HFFc6 (cell line): ENCODE results near the gene OXCT2. TPM values are rescaled to one million over a fixed set of nuclear protein-coding genes. Genes with fewer than 3 reads are reported as not detected.
"Not testable (repeated sequence)": the region's sequence is repeated elsewhere in the genome, so short reads cannot be mapped to it uniquely, and the experiment has no call there.

Experiments
- DNase-seq: peaks from one replicate; pipeline ENCODE4 v3.0.0-alpha.2; 2018
- H3K27ac Mint-ChIP-seq: 2 replicates; pipeline ENCODE4 v1.8.0; 2020; ENCODE audit warnings: mild to moderate bottlenecking, mixed read lengths
- H3K27me3 Mint-ChIP-seq: 2 replicates; pipeline ENCODE4 v1.8.0; 2021; ENCODE audit warnings: mild to moderate bottlenecking, moderate library complexity, mixed read lengths; ENCODE audit not compliant: insufficient read depth
- H3K36me3 Mint-ChIP-seq: 2 replicates; pipeline ENCODE4 v1.8.0; 2021; ENCODE audit warnings: low read depth, mixed read lengths
- H3K4me1 Mint-ChIP-seq: 2 replicates; pipeline ENCODE4 v1.8.0; 2020; ENCODE audit warnings: low read depth, mixed read lengths
- H3K4me3 Mint-ChIP-seq: 2 replicates; pipeline ENCODE4 v1.8.0; 2020; ENCODE audit warnings: mild to moderate bottlenecking, moderate library complexity, mixed read lengths
- H3K9me3 Mint-ChIP-seq: 2 replicates; pipeline ENCODE4 v1.8.0; 2020; ENCODE audit warnings: mild to moderate bottlenecking, mixed read lengths
- CTCF ChIP-seq: fragments of 200-600 bp; sonication (generic); IDR thresholded peaks from 2 replicates; pipeline ENCODE4 v1.5.0; 2021; ENCODE audit warnings: antibody characterized with exemption, mild to moderate bottlenecking
- total RNA-seq, 6 experiments: library from RNA; stranded (reverse); fragmentation: NEBNext Ultra II Directional; extraction: Animal tissue kit (Norgen Biotek cat#: 25700); gene quantifications; 2 replicates in 1 of 6; 3 replicates in 5 of 6; pipeline ENCODE4 v1.2.3, GENCODE V29; 2021

The OXCT2 gene
- total RNA-seq, 6 experiments from 2014 or later: 0.81 to 2.3 (median 1.4) TPM

- no peaks in the 10 kb centered on the region for H3K9me3 Mint-ChIP-seq
- peak; percentile 92 for TF ChIP-seq CTCF
- peak; percentile 73 for DNase-seq
- H3K4me1 Mint-ChIP-seq: peaks cover 21% of the 10 kb centered on the region
- H3K27me3 Mint-ChIP-seq: peaks cover 16% of the 10 kb centered on the region
- no peaks in the 10 kb centered on the region for H3K36me3 Mint-ChIP-seq
- H3K4me3 Mint-ChIP-seq: 0 out of 2 replicates have a peak overlapping the region, but pooled peaks have one; percentile 39
- H3K27ac Mint-ChIP-seq: no peak overlapping the region
These were observed 28.8 kb upstream of the OXCT2 start for GRCh38 chr1:39799770-39800470.

- H3K4me3 Mint-ChIP-seq: 0 out of 2 replicates have a peak overlapping the region, but pooled peaks have one; percentile 39
These were observed 28.0 kb upstream of the OXCT2 start for GRCh38 chr1:39798859-39799769.

GRCh38 chr1:39795651-39796050 lies 24.5 kb upstream of the OXCT2 start:
- Mint-ChIP-seq H3K27ac (no peak overlapping the region), H3K4me1 (peaks cover 18% of the 10 kb centered on the region), H3K36me3 (no peaks in the 10 kb centered on the region), H3K9me3 (no peaks in the 10 kb centered on the region), H3K4me3 (no peak overlapping the region), H3K27me3 (peaks cover 33% of the 10 kb centered on the region)
- no peak for DNase-seq
- TF ChIP-seq CTCF: no peak

More at GRCh38 chr1:39798859-39799769, 28.0 kb upstream of the OXCT2 start:
- H3K4me1 Mint-ChIP-seq: peaks cover 21% of the 10 kb centered on the region
- DNase-seq: peak; percentile 47
- H3K27ac Mint-ChIP-seq, H3K9me3 Mint-ChIP-seq, H3K36me3 Mint-ChIP-seq: not testable (repeated sequence)
- peaks cover 18% of the 10 kb centered on the region for H3K27me3 Mint-ChIP-seq

DNA sequence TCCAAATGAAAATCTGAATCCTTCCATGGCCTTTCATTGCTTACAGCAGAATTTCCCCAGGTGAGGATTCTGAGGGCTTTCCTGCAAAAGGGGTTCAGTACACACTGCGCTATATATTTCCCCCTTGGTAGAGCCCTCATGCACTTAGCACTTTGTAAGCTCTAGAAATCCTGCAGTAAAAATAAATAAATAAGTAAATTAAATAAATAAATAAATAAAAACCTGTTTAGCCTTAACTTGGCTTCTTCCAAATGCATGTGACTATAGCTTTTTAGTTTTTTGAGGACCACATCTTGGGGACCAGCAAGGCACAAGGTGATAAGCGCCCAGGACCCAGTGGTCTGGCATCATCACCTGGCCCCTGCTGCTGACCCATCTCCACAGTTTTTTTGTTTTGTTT lies 20.7 kb upstream of the OXCT2 start:
- TF ChIP-seq CTCF: no peak
- H3K4me3 Mint-ChIP-seq: no peak overlapping the region
- H3K27ac Mint-ChIP-seq: no peak overlapping the region
- no peak for DNase-seq
- no peaks in the 10 kb centered on the region for H3K36me3 Mint-ChIP-seq
- no peaks in the 10 kb centered on the region for H3K9me3 Mint-ChIP-seq
- no peaks in the 10 kb centered on the region for H3K4me1 Mint-ChIP-seq
- peaks cover 47% of the 10 kb centered on the region for H3K27me3 Mint-ChIP-seq

DNA sequence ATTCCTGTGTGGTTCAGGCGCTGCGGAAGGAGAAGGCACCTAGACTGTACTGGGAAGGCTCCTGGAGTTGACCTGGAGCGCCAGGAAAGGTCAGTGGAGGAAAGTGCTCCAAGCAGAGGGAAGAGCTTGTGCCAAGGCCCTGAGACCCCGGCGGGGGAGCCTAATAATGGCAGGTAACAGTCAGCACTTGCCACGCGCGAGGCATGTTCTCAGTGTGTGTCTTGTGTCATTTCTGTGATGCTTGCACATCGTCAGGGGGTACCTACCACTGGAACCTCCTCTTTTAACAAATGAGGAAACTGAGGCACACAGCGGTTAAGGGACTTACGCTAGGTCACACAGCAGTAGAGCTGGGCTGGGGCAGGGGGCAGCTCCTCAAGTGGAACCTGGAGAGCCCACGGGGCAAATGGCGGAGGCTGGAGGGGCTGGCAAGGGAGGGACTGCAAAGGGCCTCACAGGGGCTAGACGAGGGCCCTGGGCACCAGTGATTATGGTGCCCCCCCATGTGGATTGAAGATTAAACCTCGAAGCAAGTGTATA lies 18.5 kb upstream of the OXCT2 start:
- no peak overlapping the region for H3K4me3 Mint-ChIP-seq
- DNase-seq: no peak
- H3K9me3 Mint-ChIP-seq: no peaks in the 10 kb centered on the region
- peaks cover 37% of the 10 kb centered on the region for H3K27me3 Mint-ChIP-seq
- no peaks in the 10 kb centered on the region for H3K4me1 Mint-ChIP-seq
- TF ChIP-seq CTCF: no peak
- no peak overlapping the region for H3K27ac Mint-ChIP-seq
- H3K36me3 Mint-ChIP-seq: no peaks in the 10 kb centered on the region
